Astrocyte of the cerebellum (primary cell): Measurements from ENCODE around the gene NHSL1.
A peak's percentile ranks its signal among the peaks of the same experiment; 100 is the strongest.

Experiments used
- DNase-seq: peaks from one replicate; pipeline ENCODE4 v3.0.0-alpha.2; 2011; ENCODE audit warnings: low read depth
- H3K4me3 ChIP-seq: 2 replicates; pipeline ENCODE4 v1.5.1; 2011; ENCODE audit warnings: mild to moderate bottlenecking, low read depth, low read length, moderate library complexity
- in situ Hi-C: cut with HindIII; loops from 2 replicates; pipeline ENCODE4 v1.10.0; 2017; ENCODE audit warnings: low sequenced_read_pairs
- TF ChIP-seq, protein P1 (sequence below): IDR thresholded peaks from 2 replicates; pipeline ENCODE4 v1.5.1; 2012; ENCODE audit warnings: low read length, low read depth, moderate library complexity, mild to moderate bottlenecking; ENCODE audit errors: missing control alignments

NHSL1 gene

DNA sequence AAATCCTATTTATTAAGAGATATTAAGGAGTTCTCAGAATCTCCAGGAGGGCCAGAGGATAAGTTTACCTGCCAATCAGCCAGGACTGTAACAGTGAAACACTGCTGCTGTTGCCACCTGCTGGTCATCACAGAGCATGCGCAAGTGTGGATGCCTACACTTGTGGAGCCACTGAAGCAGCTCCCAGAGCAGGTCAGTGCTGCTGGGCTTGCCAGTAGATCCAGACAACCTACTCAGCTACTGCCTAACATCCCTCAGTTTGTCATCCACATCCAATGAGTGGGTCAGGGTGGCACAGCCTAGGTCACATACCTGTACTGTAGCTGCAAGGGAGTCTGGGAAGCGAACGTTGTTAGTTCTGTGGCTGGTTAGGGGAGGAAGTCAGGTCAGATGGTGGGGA, 18.3 kb upstream of the NHSL1 start:
- no peak overlapping the region for H3K4me3 ChIP-seq
- in situ Hi-C loops: no loop called here
- TF ChIP-seq, protein P1, sequence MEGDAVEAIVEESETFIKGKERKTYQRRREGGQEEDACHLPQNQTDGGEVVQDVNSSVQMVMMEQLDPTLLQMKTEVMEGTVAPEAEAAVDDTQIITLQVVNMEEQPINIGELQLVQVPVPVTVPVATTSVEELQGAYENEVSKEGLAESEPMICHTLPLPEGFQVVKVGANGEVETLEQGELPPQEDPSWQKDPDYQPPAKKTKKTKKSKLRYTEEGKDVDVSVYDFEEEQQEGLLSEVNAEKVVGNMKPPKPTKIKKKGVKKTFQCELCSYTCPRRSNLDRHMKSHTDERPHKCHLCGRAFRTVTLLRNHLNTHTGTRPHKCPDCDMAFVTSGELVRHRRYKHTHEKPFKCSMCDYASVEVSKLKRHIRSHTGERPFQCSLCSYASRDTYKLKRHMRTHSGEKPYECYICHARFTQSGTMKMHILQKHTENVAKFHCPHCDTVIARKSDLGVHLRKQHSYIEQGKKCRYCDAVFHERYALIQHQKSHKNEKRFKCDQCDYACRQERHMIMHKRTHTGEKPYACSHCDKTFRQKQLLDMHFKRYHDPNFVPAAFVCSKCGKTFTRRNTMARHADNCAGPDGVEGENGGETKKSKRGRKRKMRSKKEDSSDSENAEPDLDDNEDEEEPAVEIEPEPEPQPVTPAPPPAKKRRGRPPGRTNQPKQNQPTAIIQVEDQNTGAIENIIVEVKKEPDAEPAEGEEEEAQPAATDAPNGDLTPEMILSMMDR: peak; percentile 48
- DNase-seq: no peak

DNA sequence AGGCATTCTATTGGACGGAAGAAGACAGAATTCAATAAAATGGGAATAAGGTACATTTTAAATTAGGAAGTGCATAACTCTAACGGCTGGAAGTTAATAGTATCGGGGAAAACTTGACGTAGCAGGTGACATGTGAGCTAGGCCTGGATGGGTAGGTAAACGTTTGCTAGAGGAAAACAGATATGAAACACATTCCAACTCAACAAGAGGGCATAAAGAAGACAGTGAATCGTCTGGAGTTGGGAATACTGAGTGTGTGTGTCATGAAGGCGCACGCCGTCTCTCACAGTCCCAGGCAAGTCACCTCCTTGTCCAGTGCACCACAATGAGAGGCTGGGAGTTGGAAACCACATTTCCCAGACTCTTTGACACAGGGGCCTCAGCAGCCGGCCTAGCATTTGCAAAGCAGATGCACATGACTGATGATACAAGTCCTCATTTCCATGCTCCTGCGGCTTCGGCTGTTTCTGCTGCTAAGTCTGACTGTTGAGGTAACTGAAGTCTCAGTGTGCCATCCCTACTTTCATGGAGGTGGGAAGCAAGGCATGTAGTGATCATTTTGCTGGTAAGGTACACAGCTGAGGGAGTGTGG, 16.5 kb upstream of the NHSL1 start:
- no peak for DNase-seq
- TF ChIP-seq, protein P1: no peak
- no peak overlapping the region for H3K4me3 ChIP-seq
- in situ Hi-C loops: no loop called here

DNA sequence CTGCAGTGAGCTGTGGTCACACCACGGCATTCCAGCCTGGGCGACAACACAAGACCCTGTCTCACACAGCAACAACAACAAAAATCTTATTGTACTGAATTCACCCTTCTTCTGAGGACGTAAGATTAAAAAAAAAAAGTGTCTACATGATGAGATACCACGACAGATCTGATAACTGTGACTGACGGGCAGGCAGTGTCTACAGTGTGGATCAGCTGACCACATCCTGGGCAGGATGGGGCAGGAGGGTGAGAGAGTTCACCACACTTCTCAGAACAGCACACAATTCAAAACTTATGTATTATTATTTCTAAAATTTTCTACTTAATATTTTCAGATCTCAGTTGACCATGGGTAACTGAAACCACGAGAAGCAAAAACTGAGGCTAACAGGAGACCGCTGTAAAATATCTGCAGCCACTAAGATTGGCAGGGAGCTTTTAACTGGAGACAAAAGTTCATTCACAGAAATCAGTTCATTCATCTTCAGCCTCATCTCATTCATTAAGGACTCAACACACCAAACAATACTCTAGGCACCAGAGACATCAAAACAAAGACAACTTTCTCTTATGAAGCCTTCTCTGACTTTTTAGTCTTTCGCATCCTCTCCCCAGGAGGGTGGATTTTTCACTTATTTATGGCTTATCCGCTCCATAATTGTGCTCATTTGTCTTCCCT, 15.7 kb upstream of the NHSL1 start:
- TF ChIP-seq, protein P1: no peak
- in situ Hi-C loops: no loop called here
- no peak for DNase-seq
- H3K4me3 ChIP-seq: no peak overlapping the region

DNA sequence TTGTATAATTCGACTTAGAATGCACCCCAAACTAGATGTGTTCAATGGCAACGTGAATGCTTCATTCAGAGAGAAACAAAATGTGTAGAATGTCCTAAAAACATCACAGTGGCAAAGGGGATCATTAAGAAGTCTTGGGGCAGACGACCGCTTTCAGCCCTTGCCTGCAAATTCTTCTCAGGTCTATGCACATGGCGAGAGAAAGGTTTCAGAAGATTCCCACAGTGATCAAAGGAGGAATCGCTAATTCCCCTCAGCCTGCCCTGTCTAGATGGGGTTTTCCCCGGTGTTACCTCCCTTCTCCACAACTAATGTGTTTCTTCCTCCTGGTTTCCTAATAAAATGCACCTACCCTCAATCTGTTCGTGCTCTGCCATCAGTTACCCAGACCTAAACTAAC, 13.3 kb upstream of the NHSL1 start:
- no peak for DNase-seq
- no peak overlapping the region for H3K4me3 ChIP-seq
- TF ChIP-seq, protein P1: no peak
- in situ Hi-C loops: no loop called here

DNA sequence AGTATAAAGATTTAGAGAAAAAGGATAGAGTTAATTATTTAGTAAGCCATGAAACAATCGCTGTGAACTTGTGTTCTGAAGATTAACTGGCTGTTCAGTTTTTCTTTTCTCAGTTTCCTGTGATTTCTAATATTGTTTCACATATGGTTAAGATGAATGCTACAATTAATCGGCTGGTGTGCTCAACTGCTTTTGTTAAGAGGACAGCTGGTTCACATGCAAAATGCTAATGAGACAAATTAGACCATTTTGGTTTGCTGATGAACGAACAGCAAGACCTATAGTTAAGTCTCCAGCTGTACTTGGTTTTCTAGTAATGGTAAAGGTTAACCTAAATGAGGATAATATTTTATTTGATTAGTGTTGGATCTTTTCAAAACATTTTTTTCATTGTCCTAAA, 10.8 kb upstream of the NHSL1 start:
- no peak overlapping the region for H3K4me3 ChIP-seq
- TF ChIP-seq, protein P1: no peak
- in situ Hi-C loops: no loop called here
- no peak for DNase-seq

DNA sequence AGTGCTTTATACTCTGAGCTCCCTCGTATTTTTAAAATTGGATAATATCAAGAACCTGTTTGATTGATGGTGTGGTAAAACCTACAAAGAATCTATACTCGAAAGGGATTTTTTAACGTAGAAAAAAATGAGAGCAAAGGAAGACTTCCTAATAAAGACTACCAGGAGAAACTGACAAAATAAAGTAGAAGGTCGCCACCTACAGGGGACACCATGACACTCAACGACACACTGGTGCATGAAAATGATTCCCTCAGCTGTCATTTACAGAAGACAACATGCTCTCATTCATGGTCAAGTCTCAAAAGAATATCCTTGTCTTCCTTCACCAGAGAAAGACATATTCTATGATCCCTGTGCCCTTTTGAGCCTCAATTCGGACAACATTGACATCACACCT, 10.1 kb upstream of the NHSL1 start:
- no peak overlapping the region for H3K4me3 ChIP-seq
- in situ Hi-C loops: no loop called here
- no peak for DNase-seq
- TF ChIP-seq, protein P1: peak; percentile 49
